Neural cell (in vitro differentiated cells): ENCODE data around the gene PRF1. TPM values are rescaled to one million over a fixed set of nuclear protein-coding genes. Genes with fewer than 3 reads are reported as not detected.
"Not testable (repeated sequence)": the region's sequence is repeated elsewhere in the genome, so short reads cannot be mapped to it uniquely, and the experiment has no call there.

Experiments used
- H2AFZ ChIP-seq: fragments of 200-600, 300-800 bp; sonication (generic), shearing (Covaris generic); 2 replicates; pipeline ENCODE4 v1.6.0; 2014; ENCODE audit warnings: low read depth, mild to moderate bottlenecking, antibody characterized with exemption, low read length, moderate library complexity
- H3F3A ChIP-seq: fragments of 200-600 bp; shearing (Covaris generic); 2 replicates; pipeline ENCODE4 v1.6.1; 2016; ENCODE audit warnings: mild to moderate bottlenecking, moderate library complexity, mixed read lengths, antibody characterized with exemption, low read length; ENCODE audit not compliant: insufficient read depth, poor library complexity, severe bottlenecking
- H3K27ac ChIP-seq: fragments of 200-600, 300-800 bp; sonication (generic), shearing (Covaris generic); 2 replicates; pipeline ENCODE4 v1.5.1; 2014; ENCODE audit warnings: mild to moderate bottlenecking, low read length, moderate library complexity
- H3K27me3 ChIP-seq: fragments of 300-800, 200-600 bp; sonication (generic), shearing (Covaris generic); 2 replicates; pipeline ENCODE4 v1.6.0; 2014; ENCODE audit warnings: mild to moderate bottlenecking, low read depth, low read length, moderate library complexity; ENCODE audit not compliant: insufficient read depth
- H3K36me3 ChIP-seq: fragments of 300-800, 200-600 bp; sonication (generic), shearing (Covaris generic); 2 replicates; pipeline ENCODE4 v1.5.1; 2014; ENCODE audit warnings: mild to moderate bottlenecking, antibody characterized with exemption, low read length, moderate library complexity; ENCODE audit not compliant: insufficient read depth
- H3K4me2 ChIP-seq: fragments of 300-800, 200-600 bp; sonication (generic), shearing (Covaris generic); 2 replicates; pipeline ENCODE4 v1.6.0; 2014; ENCODE audit warnings: mild to moderate bottlenecking, low read length
- H3K4me3 ChIP-seq: fragments of 300-800, 200-600 bp; sonication (generic), shearing (Covaris generic); 2 replicates; pipeline ENCODE4 v1.5.1; 2014; ENCODE audit warnings: mild to moderate bottlenecking, low read length, moderate library complexity
- H3K79me2 ChIP-seq: fragments of 200-600 bp; shearing (Covaris generic); replicated peaks from 2 replicates; pipeline ENCODE4 v1.6.0; 2014; ENCODE audit warnings: mild to moderate bottlenecking, low read length, moderate library complexity; ENCODE audit not compliant: insufficient read depth
- H3K9ac ChIP-seq: fragments of 300-800, 200-600 bp; sonication (generic), shearing (Covaris generic); 2 replicates; pipeline ENCODE4 v1.6.1; 2016; ENCODE audit warnings: mild to moderate bottlenecking, low read length, mixed read lengths
- H3K9me2 ChIP-seq: fragments of 200-600 bp; shearing (Covaris generic); 2 replicates; pipeline ENCODE4 v1.6.1; 2016; ENCODE audit warnings: mild to moderate bottlenecking, low read length, mixed read lengths; ENCODE audit not compliant: insufficient read depth
- H3K9me3 ChIP-seq: fragments of 200-600, 300-800 bp; sonication (generic), shearing (Covaris generic); 2 replicates; pipeline ENCODE4 v1.6.1; 2016; ENCODE audit warnings: mild to moderate bottlenecking, mixed run types, low read length, moderate library complexity, mixed read lengths
- H4K20me1 ChIP-seq: fragments of 200-600 bp; shearing (Covaris generic); 2 replicates; pipeline ENCODE4 v1.6.1; 2016; ENCODE audit warnings: mild to moderate bottlenecking, mixed run types; ENCODE audit not compliant: insufficient read depth
- CTCF ChIP-seq: fragments of 450-650 bp; IDR thresholded peaks from 2 replicates; pipeline ENCODE4 v1.5.1; 2014; ENCODE audit warnings: antibody characterized with exemption, mild to moderate bottlenecking, moderate library complexity; ENCODE audit not compliant: poor library complexity, severe bottlenecking
- EP300 ChIP-seq: fragments of 450-650 bp; conservative IDR thresholded peaks from 2 replicates; pipeline ENCODE4 v1.6.1; 2014; ENCODE audit warnings: antibody characterized with exemption, mild to moderate bottlenecking, moderate library complexity; ENCODE audit not compliant: poor library complexity, severe bottlenecking
- EZH2 ChIP-seq: fragments of 200-600, 300-800 bp; shearing (Covaris generic), sonication (generic); IDR thresholded peaks from 2 replicates; pipeline ENCODE4 v1.6.1; 2014; ENCODE audit warnings: antibody characterized with exemption, low read length, borderline replicate concordance, mild to moderate bottlenecking; ENCODE audit not compliant: insufficient read depth, poor library complexity, severe bottlenecking
- MXI1 ChIP-seq: fragments of 450-650 bp; conservative IDR thresholded peaks from 2 replicates; pipeline ENCODE4 v1.6.1; 2014; ENCODE audit warnings: antibody characterized with exemption, mild to moderate bottlenecking; ENCODE audit not compliant: poor library complexity, severe bottlenecking
- POLR2AphosphoS5 ChIP-seq: IDR thresholded peaks from 2 replicates; pipeline ENCODE4 v1.6.1; 2012
- RAD21 ChIP-seq: fragments of 450-650 bp; conservative IDR thresholded peaks from 2 replicates; pipeline ENCODE4 v1.6.1; 2014; ENCODE audit warnings: antibody characterized with exemption, mild to moderate bottlenecking, moderate library complexity
- REST ChIP-seq: IDR thresholded peaks from 2 replicates; pipeline ENCODE4 v1.6.1; 2012; ENCODE audit warnings: borderline replicate concordance
- SMC3 ChIP-seq: fragments of 450-650 bp; conservative IDR thresholded peaks from 2 replicates; pipeline ENCODE4 v1.6.1; 2014; ENCODE audit warnings: antibody characterized with exemption, mild to moderate bottlenecking, moderate library complexity; ENCODE audit not compliant: poor library complexity
- TAF1 ChIP-seq: IDR thresholded peaks from 2 replicates; pipeline ENCODE4 v1.6.1; 2012; ENCODE audit warnings: low read depth
- polyA plus RNA-seq: library from polyadenylated mRNA; depleted of rRNA; stranded (reverse); fragments of >200 nt; gene quantifications from 2 replicates; pipeline ENCODE4 v1.2.3, GENCODE V29; 2014

The PRF1 gene
- polyA plus RNA-seq, 1 donor from 2014 or later = not detected

- Histone ChIP-seq H3F3A (no peaks in the 10 kb centered on the region), H3K27me3 (no peaks in the 10 kb centered on the region), H3K9ac (no peak overlapping the region), H3K27ac (no peak overlapping the region), H3K36me3 (no peaks in the 10 kb centered on the region), H3K4me3 (no peak overlapping the region), H3K79me2 (no peaks in the 10 kb centered on the region), H4K20me1 (no peaks in the 10 kb centered on the region), H3K9me2 (no peaks in the 10 kb centered on the region), H2AFZ (no peak overlapping the region), H3K4me2 (no peak overlapping the region), H3K9me3 (no peaks in the 10 kb centered on the region)
- TF ChIP-seq EP300 = no peak
- TF ChIP-seq RAD21 = no peak
- TF ChIP-seq CTCF = no peak
- no peak for TF ChIP-seq EZH2
- no peak for TF ChIP-seq MXI1
- TF ChIP-seq TAF1 = no peak
- no peak for TF ChIP-seq REST
- TF ChIP-seq SMC3 = no peak
- TF ChIP-seq POLR2AphosphoS5 = no peak
These were observed 31.5 kb upstream of the PRF1 start for GRCh38 chr10:70634011-70634410.

- not testable (repeated sequence) for H3K27ac ChIP-seq, H3K9me3 ChIP-seq, H3K4me2 ChIP-seq, H3K4me3 ChIP-seq, H4K20me1 ChIP-seq, H3K9me2 ChIP-seq, H3K36me3 ChIP-seq, H3F3A ChIP-seq, H3K9ac ChIP-seq, H3K79me2 ChIP-seq, H3K27me3 ChIP-seq, H2AFZ ChIP-seq
These were observed 29.2 kb upstream of the PRF1 start for GRCh38 chr10:70631735-70632134.

- no peaks in the 10 kb centered on the region for H3K27me3 ChIP-seq
- no peak overlapping the region for H2AFZ ChIP-seq
- no peaks in the 10 kb centered on the region for H3F3A ChIP-seq
- H3K9me2 ChIP-seq = no peaks in the 10 kb centered on the region
- no peaks in the 10 kb centered on the region for H3K79me2 ChIP-seq
- no peak overlapping the region for H3K9ac ChIP-seq
- H3K36me3 ChIP-seq = no peaks in the 10 kb centered on the region
- H4K20me1 ChIP-seq = no peaks in the 10 kb centered on the region
- peaks cover 6% of the 10 kb centered on the region for H3K9me3 ChIP-seq
- TF ChIP-seq EP300 (no peak), SMC3 (no peak), MXI1 (no peak), POLR2AphosphoS5 (no peak), REST (no peak), RAD21 (no peak), EZH2 (no peak), TAF1 (no peak)
- H3K4me3 ChIP-seq = no peak overlapping the region
- no peak overlapping the region for H3K27ac ChIP-seq
- no peak overlapping the region for H3K4me2 ChIP-seq
These were observed 26.8 kb upstream of the PRF1 start for GRCh38 chr10:70629338-70629737.
